HG02885 (cell line): ENCODE measurements around the gene NLRX1.
"Not testable (repeated sequence)": the region's sequence is repeated elsewhere in the genome, so short reads cannot be mapped to it uniquely, and the experiment has no call there.

ENCODE experiments used
- ATAC-seq: cut with Tn5 transposase; IDR thresholded peaks from one replicate; pipeline ENCODE4 v1.9.1; 2021; ENCODE audit warnings: mild to moderate bottlenecking; ENCODE audit not compliant: unreplicated experiment, poor library complexity

NLRX1 gene

GRCh38 chr11:119180729-119181676 lies 12.5 kb downstream of the NLRX1 start:
- no peak for ATAC-seq

DNA sequence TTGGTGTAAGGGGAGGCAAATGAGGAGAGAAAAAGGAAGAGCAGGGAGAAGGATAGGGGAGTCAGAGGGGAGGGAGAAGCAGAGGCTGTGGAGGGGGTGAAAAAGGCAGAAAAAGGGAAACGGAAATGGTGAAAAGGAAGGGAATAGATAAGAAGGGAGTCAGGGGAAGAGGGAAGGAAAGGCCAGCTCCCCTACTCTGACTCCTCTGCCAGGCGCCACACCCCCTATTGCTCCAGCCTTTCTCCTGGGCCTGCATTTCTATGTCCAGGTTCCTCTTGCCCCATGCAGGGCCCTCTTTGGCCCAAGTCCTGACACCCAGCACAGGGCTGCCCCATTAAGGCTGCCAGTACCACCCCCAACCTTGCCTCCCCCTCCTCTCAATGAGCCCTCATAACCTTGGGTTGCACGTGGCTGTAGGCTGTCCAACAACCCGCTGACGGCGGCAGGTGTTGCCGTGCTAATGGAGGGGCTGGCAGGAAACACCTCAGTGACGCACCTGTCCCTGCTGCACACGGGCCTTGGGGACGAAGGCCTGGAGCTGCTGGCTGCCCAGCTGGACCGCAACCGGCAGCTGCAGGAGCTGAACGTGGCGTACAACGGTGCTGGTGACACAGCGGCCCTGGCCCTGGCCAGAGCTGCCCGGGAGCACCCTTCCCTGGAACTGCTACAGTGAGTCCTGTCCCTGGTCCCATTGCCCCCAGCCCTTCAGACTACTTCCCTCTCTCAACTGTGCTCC lies 13.3 kb downstream of the NLRX1 start:
- ATAC-seq, result no peak

GRCh38 chr11:119184399-119184798 lies 15.9 kb downstream of the NLRX1 start:
- ATAC-seq, result not testable (repeated sequence)

- ATAC-seq, result no peak
These were observed 17.6 kb downstream of the NLRX1 start for GRCh38 chr11:119185981-119186634.

- ATAC-seq, result no peak
These were observed 18.8 kb downstream of the NLRX1 start for GRCh38 chr11:119187123-119187892.

DNA sequence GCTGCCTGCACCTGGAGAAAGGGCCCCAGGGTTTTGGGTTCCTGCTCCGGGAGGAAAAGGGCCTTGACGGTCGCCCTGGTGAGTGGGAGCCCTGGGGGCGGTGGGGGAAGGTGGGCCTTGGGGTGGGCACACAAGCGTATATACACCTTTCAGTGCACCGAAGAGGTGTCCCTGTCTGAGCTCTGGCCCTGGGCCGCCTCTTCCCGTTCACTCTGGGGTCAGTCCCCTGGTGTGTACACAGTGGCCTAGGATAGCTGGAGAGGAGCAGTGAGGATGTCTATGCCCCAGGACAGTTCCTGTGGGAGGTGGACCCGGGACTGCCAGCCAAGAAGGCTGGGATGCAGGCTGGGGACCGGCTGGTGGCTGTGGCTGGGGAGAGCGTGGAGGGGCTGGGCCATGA lies 19.5 kb downstream of the NLRX1 start:
- no peak for ATAC-seq

DNA sequence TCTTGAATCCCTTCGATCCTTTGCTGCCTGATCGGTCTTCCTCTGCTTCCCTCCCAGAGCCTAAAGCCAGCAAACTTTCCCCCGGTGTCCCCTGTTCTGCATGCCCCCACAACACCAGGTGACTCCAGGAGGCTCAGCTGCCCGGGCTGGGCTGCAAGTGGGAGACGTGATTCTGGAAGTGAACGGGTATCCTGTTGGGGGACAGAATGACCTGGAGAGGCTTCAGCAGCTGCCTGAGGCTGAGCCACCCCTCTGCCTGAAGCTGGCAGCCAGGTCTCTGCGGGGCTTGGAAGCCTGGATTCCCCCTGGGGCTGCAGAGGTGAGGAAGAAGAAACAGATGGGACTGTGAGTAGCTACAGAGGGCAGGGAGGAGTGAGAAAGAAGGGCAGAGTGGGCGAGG lies 20.4 kb downstream of the NLRX1 start:
- no peak for ATAC-seq

GRCh38 chr11:119189393-119189792 lies 20.9 kb downstream of the NLRX1 start:
- no peak for ATAC-seq

DNA sequence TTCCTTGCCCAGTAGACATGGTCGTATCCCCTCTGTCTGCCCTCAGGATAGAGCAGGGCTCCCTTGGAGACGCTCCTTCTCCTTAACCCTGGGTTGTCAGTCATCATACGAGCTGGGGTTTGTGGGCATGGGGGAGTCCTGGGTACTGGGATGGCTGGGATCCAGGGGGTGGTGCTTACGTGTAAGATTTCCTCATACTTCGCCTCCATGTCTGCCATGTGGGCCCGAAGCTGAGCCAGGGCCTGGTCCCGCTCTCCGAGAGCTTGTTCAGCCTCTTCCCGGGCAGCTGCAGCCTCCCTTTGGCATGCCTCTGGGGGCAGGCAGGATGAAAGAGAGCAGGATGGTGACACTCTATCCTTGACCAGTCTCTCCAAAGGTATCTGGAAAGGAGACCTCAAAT lies 22.0 kb downstream of the NLRX1 start:
- no peak for ATAC-seq

GRCh38 chr11:119191265-119191664 lies 22.7 kb downstream of the NLRX1 start:
- ATAC-seq, result not testable (repeated sequence)

GRCh38 chr11:119192111-119192510 lies 23.6 kb downstream of the NLRX1 start:
- no peak for ATAC-seq

DNA sequence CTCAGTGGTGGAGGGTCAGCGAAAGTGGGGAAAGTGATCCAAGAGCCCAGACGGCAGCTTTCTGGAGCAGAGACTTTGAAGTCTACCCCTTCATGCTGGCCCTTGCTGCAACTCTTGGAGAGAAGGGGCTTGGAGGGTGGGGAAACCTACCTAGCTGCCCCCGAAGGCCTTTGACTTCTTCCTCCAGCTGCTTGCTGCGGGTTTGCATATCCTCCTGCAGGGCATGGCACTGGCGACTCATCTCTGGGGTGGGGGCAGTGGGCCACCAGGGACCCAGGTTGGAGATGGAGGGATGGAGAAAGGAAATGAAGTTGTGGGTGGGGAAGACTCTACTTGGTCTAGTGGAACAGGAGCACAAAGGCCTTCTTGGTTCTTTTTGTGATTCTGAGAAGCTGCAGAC lies 24.5 kb downstream of the NLRX1 start:
- ATAC-seq, result no peak

DNA sequence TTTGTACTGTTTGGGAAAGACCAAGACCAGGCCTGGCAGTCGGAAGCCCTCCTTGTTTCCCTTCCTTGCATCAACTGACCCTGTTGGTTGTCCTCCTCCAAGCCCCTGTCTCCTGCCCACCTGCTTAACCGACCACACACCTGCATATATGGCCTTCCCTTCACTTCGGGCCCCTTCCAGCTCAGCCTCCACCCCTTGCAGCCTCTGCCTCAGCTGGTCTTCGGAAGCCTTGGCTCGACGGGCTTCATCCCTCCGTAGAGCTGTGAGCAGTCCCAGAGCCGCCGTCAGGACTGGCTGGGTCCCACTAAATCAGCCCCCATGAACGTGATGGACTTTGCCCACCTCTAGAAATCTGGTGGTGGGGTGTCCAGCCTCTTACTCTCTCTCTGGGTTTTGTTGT lies 25.1 kb downstream of the NLRX1 start:
- ATAC-seq, result no peak

DNA sequence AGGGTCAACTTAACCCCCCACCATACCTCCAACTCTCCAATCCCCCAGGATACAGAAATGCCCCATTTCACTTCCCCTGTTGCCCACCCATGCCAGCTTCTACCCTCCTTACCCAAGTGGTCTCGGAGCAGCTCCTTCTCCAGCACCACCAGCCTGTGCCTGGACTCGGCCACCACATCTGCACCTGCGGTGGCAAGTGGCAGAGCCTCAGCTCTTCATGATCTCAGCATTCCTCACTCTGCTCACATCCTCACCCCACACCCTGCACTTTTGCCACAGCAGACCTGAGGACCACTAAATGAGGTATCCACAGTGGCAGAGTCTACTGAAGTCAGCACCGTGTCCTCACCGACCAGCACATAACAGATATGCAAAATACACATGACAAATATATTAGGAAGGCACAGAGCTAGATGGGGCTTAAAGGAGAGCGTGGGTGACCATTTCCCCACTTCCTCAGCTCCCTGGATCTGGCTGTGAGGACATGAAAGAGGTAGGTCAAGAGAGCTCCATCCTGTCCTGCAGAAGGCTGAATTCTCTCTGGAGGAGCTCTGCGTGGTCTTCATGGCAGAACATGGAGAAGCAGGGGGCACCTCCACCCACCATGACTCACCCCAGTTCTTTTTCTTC lies 26.4 kb downstream of the NLRX1 start:
- ATAC-seq, result no peak

- no peak for ATAC-seq
These were observed 27.2 kb downstream of the NLRX1 start for GRCh38 chr11:119195680-119196079.

DNA sequence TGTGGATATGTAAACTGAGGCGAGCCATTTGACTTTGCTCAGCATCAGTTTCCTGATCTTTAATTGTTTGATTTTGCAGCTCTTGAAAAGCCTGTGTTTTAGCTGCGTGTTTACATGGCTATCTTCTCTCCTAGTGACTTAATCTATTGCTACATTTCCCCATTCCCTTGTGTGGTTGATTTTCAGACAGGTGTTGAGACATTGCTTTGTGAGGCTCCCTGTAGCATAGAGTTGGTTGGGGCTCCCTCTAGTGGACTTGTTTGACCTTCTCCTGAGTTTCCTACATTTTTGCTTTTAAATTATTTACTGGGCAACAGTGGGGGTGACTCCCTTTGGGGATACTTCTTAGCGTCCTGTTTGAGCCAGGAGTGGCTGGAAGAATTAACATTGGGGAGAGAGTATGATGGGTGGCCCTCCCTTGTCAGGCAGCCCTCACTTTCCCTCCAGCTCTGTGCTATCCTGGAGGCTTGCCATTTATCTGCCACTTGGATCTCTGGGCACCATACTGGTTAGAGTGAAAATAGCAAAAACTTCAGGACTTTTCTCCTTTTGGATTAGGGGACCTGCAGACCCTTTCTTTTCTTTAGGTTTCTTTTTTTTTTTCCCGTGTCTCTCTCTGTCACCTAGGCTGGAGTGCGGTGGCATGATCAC lies 28.4 kb downstream of the NLRX1 start:
- ATAC-seq, result no peak

- no peak for ATAC-seq
These were observed 30.4 kb downstream of the NLRX1 start for GRCh38 chr11:119198925-119199324.

DNA sequence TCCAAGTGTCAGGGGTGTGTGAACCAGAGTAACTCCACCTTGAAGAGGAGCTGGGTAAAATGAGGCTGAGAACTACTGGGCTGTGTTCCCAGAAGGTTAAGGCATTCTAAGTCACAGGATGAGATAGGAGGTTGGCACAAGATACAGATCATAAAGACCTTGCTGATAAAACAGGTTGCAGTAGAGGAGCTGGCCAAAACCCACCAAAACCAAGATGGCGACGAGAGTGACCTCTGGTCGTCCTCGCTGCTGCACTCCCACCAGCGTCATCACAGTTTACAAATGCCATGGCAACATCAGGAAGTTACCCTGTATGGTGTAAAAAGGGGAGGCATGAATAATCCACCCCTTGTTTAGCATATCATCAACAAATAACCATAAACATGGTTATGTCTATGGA lies 32.7 kb downstream of the NLRX1 start:
- not testable (repeated sequence) for ATAC-seq

DNA sequence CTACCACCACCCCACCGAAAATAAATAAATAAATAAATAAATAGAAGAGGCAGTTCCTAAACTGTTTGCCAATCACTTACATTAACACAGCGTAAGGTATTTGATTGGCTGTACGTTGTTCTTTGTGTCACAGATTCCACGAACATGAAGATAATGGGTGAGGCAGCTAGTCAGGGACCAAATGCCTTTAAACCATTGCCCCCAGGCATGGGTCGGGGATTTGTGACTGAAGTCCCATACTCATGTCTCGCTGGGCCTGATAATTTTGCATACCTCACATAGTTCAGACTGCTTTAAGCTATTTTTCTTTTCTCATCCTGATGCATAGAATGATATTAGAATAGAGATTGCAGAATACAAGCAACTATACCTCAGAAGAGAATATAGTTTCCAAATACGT lies 34.0 kb downstream of the NLRX1 start:
- no peak for ATAC-seq
